Stimulated activated CD8-positive, alpha-beta memory T cell treated with anti-CD3 and anti-CD28 coated beads, Interleukin-7, amount 100 ng/mL, for 4 hours (primary cell): Measurements from ENCODE around the gene SUPT3H.

Experiments
- DNase-seq, 2 donors: peaks; one replicate each; pipeline ENCODE4 v3.0.0-alpha.2; 2020; ENCODE audit warnings: low read depth in 2 of 2

The SUPT3H gene

DNA sequence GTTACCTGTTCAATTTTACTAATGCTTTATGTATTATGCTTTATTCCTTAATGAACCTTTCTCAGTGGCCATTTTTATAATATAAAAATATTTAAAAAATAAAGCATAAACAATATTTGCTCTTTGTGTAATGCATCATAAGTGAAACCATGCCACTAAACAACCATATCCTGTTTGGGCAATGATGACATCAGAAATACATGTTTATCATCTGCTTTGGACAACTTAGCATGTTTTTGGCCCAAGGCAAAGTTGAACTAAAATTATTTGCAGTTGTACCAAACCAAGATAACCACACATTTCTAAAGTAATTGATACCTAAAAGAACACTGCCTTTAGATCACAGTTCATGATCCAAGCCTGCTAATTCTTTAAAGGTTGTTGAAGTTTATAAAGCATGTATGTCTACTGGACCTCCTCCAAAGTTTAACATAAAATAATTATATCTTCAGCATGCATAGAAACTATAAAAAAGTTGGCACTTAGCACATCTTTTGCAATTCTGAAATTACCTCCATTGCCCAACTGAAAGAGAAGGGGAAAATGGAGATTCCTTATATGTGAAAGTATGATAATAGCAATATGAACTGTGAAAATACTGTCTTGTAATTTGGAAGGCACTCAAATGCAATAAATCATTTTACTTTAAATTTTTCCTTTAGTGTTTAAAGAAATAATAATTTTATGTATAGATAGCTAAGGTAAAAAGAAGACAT lies 375.2 kb downstream of the SUPT3H start:
- no peak for DNase-seq

- DNase-seq, result no peak
Observed at GRCh38 chr6:45001663-45002062, 376.1 kb downstream of the SUPT3H start.

GRCh38 chr6:45000833-45001232 lies 376.9 kb downstream of the SUPT3H start:
- DNase-seq, result no peak

GRCh38 chr6:44999066-44999465 lies 378.7 kb downstream of the SUPT3H start:
- no peak for DNase-seq

DNA sequence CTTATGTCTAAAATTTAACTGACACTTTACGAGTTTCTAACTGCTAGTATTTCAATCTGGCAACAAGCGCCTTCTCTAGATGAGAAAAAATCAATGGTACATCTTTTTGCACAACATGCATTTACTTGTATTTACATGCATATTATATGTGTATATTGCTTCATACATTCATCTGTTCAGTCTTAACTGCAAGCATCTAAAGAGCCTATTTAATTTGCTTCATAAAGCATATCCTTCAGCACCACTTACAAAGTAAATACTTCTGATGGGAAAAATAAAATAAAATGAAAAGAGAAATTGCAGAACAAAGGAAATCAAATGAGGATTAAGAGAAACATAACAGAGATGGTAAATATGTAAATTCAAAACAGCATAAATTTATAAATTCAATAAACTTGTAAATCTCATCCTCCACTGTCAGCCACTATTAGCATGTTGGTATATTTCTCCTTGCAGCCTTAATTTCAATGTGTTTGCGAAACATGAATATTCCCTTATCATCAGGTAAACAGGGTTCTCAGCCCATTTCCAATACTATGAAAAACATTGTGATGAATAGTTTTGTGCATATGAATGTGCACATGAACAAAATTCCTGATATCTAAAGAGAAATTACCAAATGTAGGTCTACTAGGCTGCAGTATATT lies 382.1 kb downstream of the SUPT3H start:
- DNase-seq, result no peak

DNA sequence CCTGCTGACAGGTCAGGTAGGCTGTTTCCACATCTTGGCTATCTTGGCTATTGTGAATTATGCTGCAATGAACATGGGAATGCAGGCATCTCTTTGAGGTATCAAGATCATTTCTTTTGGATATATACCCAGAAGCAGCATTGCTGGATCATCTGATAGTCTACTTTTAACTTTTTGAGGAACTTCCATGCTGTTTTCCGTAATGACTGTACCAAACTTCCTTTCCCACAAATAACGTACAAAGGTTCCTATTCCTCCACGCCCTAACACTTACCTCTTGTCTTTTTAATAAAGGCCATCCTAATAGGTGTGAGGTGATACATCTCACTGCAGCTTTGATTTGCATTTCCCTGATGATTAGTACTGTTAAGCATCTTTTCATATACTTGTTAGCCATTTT lies 388.3 kb downstream of the SUPT3H start:
- DNase-seq, result no peak

GRCh38 chr6:44985006-44985405 lies 392.7 kb downstream of the SUPT3H start:
- no peak for DNase-seq

- no peak for DNase-seq
Observed at GRCh38 chr6:44983467-44984365, 394.0 kb downstream of the SUPT3H start.

DNA sequence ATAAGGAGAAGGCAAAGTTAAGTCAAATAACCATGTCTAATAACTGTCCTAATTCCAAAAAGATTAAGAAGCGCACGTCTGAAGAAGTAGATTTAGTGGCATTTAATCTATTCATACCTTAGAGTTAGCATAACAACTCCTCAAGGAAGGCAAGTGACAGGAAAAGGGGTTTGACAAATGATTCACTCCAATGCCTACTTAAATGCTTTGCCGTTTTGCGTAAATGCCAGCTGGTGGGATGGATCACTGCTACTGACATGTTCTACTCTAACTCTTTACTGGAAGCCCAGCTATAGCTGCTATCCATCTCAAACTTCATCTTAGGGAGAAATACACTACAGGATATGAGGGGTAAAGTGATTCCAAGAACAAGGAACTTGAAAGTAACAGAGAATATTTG lies 396.9 kb downstream of the SUPT3H start:
- no peak for DNase-seq

DNA sequence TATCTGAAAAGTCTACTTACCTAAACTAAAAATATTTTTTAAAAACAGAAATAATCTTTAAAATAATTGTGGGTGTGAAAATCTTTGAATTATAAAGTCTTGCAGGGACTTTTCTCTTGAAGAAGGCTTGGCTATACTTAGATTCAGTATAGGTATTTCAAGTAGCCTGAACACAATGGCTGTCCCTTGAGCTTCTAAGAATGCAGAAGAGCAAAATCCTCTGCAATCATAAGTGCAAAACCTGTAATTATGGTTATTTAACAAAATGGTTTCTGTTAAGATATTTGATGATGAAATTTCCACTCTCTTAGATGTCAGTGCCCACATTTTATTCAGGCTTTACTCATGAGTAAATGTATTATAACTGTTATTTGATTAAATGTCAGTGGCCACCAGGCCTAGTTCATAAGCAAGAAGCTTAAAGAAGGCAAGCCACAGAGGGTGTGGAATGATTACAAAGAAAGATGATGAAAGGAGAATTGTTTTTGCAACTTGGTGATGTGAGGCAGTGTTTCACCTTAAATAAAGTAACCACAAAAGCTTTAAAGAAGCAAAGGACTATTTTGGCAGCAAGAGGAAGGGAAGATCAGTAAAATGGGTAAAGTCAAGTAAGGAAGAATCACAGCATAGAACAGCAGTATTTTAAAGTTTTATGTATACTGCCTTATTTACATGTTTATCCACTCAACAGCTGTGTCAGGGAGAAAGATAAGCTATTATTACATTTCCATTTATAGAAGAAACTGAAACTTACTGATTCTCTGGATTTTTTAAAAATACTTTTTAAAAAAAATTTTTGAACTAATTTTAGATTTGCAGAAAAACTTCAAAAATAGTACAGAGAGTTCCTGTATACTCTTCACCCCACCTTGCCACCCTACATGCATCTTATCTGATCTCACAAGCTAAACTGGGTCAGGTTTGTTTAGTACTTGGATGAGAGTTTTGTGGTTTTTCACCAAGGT lies 400.8 kb downstream of the SUPT3H start:
- no peak for DNase-seq

DNA sequence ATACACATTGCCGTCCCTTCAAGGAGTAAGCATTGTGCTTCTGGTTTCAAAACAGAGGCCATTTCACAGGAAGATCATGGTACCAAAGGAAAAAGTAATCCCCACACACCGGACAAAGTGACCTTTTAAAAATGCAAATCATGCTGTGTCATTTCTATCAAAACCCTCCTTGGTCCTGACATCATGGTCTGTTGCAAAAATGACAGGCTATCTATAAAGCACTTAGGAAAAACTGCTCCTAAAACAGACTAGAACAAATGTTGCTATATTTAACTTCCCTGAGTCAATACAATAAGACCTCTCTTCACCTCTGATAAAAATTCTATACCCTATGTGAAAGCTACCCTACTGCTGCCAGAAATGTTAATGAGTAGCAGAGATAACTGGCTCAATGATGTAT lies 403.2 kb downstream of the SUPT3H start:
- DNase-seq, result no peak

DNA sequence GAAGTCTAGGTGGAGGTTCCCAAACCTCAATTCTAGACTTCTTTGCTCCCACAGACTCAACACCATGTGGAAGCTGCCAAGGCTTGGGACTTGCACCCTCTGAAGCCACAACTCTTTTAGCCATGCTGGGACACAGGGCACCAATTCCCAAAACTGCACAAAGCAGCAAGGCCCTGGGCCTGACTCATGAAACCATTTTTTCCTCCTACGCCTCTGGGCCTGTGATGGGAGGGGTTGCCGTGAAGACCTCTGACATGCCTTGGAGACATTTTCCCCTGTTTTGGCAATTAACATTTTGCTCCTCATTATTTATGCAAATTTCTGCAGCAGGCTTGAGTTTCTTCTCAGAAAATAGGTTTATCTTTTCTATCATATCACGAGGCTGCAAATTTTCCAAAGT lies 405.0 kb downstream of the SUPT3H start:
- no peak for DNase-seq

- no peak for DNase-seq
Observed at GRCh38 chr6:44969446-44970185, 408.1 kb downstream of the SUPT3H start.

- no peak for DNase-seq
Observed at GRCh38 chr6:44967481-44967880, 410.3 kb downstream of the SUPT3H start.

DNA sequence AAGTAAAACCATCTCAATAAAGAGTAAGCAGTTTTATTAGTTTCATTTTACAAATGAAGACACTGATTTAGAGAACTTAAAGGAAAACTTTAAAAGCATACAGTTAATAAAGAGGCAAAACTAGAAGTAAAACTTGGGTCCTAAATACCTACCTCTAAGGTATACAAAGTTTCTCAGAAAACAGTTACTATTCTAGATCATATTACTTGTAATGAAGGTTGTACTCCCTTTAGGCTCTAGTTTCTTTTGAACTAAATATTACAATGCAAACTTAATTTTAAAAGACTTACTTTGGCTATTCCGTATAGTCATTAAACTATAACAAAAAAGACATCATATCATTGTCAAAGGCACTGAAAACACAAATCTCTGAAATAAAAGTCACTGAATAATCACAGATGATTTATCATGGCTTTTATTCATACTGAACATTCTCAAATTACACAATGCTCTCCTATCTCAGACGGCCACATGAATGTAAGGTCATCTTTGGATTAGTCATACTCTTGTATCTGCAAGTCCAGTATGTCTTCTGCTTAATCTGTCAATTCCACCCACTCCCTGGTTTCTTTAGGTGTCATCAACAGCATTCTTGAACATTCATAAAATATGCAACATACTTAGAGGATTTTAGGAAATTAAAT lies 411.2 kb downstream of the SUPT3H start:
- no peak for DNase-seq

DNA sequence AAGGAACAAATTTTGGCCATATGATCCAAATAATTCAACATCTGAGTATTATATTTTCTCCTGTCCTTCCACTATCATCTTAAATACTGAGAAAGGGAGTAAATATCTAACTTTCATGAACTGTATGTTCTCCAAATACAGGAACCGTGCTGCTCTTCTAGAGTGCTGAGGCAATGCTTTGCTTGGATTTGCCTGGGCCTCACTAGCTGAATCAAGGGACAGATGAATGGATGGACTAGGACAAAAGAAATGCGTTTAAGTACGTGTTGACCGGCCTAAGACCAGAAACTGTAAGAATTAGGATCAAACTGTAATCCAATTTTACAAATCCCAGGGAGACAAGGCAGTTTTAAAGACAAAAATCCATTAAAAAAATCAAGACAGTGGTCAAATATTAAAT lies 412.0 kb downstream of the SUPT3H start:
- no peak for DNase-seq

- no peak for DNase-seq
Observed at GRCh38 chr6:44960898-44961297, 416.8 kb downstream of the SUPT3H start.

GRCh38 chr6:44959651-44960050 lies 418.1 kb downstream of the SUPT3H start:
- no peak for DNase-seq

DNA sequence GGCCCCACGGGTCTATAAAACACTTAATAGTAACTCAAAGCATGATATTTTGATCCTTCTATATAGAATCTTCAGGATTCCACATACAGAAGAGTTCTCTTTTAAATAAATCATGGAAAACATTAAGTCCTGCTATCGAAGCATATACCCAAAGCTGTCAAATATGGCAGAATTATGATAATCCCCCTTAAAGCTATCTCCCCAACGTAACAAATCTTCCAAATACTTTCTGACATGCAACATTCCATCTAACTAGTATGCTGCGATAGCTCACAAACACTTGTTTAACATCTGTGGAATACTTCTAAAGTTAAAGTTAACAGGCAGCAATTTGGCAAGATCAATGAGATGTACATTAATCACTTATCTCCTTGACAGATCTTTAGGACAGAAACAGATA lies 420.6 kb downstream of the SUPT3H start:
- DNase-seq, result no peak

GRCh38 chr6:44956396-44956795 lies 421.3 kb downstream of the SUPT3H start:
- DNase-seq, result no peak
